ENCODE measurements around the gene TSPAN11.

DNA sequence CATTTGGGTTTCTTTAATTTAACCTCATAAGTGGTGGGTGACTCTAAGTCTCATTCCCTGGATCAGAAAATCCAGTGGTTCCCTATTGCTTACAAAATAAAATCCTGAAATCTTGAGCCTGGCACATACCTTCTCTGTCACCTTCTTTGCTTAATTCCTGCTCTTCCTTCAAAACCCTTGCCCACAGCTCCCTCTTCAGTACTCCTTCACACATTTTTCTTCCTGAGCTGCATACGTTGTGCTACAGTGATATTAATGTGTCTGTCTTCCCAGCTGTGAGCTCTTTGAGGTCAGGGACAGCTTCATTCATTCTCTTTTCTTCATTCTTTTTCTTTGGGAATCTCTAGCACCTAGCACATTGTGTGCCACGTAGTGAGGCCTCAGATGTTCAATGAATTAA lies 9.5 kb downstream of the TSPAN11 start:
- TF ChIP-seq, protein P1, sequence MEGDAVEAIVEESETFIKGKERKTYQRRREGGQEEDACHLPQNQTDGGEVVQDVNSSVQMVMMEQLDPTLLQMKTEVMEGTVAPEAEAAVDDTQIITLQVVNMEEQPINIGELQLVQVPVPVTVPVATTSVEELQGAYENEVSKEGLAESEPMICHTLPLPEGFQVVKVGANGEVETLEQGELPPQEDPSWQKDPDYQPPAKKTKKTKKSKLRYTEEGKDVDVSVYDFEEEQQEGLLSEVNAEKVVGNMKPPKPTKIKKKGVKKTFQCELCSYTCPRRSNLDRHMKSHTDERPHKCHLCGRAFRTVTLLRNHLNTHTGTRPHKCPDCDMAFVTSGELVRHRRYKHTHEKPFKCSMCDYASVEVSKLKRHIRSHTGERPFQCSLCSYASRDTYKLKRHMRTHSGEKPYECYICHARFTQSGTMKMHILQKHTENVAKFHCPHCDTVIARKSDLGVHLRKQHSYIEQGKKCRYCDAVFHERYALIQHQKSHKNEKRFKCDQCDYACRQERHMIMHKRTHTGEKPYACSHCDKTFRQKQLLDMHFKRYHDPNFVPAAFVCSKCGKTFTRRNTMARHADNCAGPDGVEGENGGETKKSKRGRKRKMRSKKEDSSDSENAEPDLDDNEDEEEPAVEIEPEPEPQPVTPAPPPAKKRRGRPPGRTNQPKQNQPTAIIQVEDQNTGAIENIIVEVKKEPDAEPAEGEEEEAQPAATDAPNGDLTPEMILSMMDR (IDR thresholded peaks at IDR 0.05) = no peak
- no peak for TF ChIP-seq EP300 (IDR thresholded peaks at IDR 0.05)
